Mammary microvascular endothelial cell (primary cell): Measurements from ENCODE around the gene CABLES2. TPM values are rescaled to one million over a fixed set of nuclear protein-coding genes. Genes with fewer than 3 reads are reported as not detected.

Experiments used
- total RNA-seq: library from RNA; depleted of rRNA; stranded (reverse); fragments of >200 nt; gene quantifications from 2 replicates; pipeline ENCODE4 v1.2.3, GENCODE V29; 2015

Gene CABLES2, protein sequence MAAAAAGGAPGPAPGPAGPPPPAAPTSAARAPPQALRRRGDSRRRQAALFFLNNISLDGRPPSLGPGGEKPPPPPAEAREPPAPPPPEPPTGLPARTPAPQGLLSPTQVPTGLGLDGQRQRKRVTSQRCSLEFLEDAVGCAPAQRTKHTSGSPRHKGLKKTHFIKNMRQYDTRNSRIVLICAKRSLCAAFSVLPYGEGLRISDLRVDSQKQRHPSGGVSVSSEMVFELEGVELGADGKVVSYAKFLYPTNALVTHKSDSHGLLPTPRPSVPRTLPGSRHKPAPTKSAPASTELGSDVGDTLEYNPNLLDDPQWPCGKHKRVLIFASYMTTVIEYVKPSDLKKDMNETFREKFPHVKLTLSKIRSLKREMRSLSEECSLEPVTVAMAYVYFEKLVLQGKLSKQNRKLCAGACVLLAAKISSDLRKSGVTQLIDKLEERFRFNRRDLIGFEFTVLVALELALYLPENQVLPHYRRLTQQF
- 7.0 and 9.1 TPM in 2 replicates for total RNA-seq

DNA sequence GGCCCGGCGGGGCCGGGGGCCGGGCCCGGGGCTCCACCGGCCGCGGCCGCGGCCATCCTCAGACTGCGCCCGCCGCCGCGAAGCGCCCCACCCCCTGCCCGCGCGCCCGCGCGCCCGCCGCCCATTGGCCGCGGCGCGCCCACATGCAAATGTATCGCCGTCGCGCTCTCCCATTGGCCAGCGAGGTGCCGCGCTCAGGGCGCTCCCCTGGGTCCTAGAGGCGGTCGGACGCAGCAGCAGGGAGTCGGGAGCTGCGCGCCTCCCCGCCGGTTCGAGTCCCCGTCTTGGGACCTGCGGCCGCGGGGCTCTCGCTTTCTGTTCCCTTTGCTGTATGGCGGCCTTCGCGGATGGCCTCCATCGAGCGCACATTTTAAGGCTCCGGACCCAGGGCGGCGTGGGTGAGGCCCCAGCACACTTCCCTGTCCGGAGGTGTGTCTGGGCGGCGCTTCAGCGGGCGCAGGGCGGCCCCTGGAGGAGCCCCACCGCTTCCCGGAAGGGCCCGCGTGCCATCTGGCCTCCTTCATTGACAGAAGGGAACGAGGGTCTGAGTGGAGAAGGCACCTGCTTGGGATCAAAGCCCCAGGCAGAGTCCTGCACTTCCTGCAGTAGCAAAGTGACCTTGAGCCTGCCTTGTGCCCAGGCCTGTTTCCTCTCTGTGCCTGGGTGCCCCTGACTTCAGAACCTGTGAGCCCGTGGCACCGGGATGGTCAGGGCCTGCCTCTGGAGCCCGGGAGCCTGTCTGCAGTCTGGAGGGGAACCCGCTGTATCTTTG, at the start of gene CABLES2:
TSS of gene CABLES2 (minus strand) at position 65 of the 772 bp plus-strand sequence. CDS start at position 56, 9 bp downstream.

DNA sequence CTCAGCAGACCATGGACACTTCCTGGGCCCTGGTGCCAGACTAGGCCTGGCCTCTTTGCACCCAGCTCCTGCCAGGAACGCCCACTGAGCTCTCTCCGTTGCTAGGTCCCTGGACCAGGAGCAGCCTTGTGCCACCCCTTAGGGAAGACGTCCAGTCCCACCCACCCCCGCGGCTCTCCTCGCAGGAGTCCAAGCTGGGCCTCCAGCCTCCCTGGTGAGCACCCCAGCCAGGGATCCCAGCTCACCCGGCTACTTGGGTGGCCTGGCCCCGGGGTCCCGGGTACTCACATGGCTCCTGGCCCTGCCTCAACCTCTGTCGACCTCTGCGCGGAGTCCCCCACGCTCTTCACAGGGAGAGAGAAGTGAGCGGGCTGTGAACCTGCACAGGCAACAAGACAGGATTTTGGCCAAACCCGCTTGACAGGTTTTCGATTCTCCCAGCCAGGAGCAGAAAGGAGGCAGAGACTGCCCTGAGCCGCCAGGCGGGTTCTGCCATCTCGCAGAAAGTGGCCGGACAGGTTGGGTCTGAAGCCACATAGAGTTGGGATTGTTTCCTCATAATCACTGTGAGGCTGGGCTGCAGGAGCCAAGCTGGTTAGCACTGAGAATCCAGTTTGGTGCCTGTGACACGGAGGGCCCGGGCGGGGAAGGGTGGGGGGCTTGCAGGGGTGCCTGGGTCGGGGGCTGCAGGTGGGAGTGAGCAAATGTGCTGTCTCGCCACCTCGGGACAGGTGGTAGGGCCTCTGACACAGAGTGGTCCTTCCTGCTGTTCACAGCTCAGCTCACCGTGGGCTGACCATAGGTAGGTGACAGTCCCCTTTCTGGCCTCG, 20.3 kb upstream of the CABLES2 start, which contains the start of gene RBBP8NL:
TSS of gene RBBP8NL (minus strand) at position 368 of the 830 bp plus-strand sequence. CDS start 7,892 bp downstream, outside the sequence.

DNA sequence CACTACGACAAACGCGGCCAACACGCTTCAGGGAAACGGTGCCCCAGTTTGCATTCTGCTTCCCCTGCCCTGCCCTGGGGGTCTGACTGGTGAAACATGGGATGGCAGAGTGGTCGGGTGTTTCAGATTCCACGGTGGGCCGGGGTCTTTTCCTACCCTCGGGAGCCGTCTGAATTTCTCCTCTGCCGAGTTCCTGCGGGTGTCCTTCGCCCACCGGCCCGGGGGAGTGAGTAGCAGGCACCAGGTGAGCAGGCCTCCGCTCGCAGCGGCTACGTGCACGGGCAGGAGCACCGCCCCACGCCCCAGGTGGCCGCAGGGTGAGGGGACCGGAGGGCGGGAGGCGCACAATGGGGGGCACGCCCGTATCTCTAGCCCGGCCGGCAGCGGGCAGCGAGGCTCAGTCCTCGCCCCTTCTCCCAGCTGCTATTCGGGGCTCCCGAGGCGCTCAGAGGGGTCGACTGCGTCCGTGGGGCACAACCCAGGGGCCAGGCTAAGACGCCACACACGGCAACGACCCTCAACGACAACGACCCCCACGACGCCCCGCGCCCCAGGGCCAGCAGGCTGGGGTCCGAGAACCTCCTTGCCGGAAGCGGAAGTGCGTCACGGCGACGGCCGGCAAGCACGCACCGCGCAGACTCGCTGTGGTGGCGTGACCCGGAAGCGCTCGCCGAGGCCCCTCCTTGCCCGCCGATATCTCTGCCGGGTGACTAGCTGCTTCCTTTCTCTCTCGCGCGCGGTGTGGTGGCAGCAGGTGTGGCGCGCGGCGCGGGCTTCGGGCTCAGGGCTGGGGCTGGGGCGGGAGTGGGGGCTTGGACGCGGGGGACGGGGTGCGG, 20.5 kb downstream of the CABLES2 start, which contains the start of gene RPS21:
TSS of gene RPS21 (plus strand) at position 721 of the 836 bp plus-strand sequence. CDS start 236 bp downstream, outside the sequence.

DNA sequence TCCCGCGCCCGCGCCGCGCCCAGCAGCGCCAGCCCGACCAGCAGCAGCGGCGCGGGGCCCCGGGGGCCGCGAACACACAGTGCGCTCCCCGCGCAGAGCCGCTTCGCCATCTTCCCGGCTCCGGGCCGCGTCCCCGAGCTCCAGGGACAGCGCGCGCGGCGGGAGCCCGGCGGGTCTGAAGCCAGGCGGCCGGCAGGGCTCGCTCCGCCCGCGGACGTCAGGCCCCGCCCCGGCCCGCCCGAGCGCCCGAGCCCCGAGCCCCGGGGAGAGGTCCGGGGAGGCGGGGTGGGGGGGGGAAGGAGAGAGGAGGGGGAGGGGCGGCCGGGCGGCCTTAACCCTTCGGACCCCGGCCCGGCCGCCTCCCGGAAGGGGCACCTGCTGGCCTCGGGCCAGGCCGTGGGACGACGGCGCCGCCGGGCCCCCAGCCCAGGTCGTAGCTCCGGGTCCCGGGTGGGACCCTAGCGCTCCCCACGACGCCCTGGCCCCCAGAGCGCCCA, 39.9 kb downstream of the CABLES2 start, which contains the start of gene LAMA5:
TSS of gene LAMA5 (minus strand) at position 177 of the 497 bp plus-strand sequence. CDS start at position 110, 67 bp downstream.

Other genes starting within 250 kb of the CABLES2 start
- gene MTG2, start 224.3 kb downstream of the CABLES2 start, total RNA-seq: 16.7 and 18.8 TPM in 2 replicates
- gene HRH3, start 187.0 kb downstream of the CABLES2 start, total RNA-seq: not detected in 2 replicates
- 14.1 and 14.2 TPM in 2 replicates for gene OSBPL2, start 168.8 kb downstream of the CABLES2 start, total RNA-seq
- gene ADRM1, start 104.3 kb downstream of the CABLES2 start, total RNA-seq: 249 and 269 TPM in 2 replicates
- gene LAMA5, start 40.0 kb downstream of the CABLES2 start, total RNA-seq: 180 and 187 TPM in 2 replicates
- gene RPS21, start 20.2 kb downstream of the CABLES2 start, total RNA-seq: 4,092 and 4,801 TPM in 2 replicates
- gene RBBP8NL, start 20.3 kb upstream of the CABLES2 start, total RNA-seq: not detected in 2 replicates
- not detected in 2 replicates for gene GATA5, start 68.7 kb upstream of the CABLES2 start, total RNA-seq
- gene SLCO4A1, start 235.2 kb upstream of the CABLES2 start, total RNA-seq: 9.5 and 10.4 TPM in 2 replicates